Neural cell (in vitro differentiated cells): ENCODE results near the gene ELOVL3. TPM values are rescaled to one million over a fixed set of nuclear protein-coding genes. Genes with fewer than 3 reads are reported as not detected.

Experiments
- H2AFZ ChIP-seq: fragments of 200-600, 300-800 bp; sonication (generic), shearing (Covaris generic); 2 replicates; pipeline ENCODE4 v1.6.0; 2014; ENCODE audit warnings: low read depth, mild to moderate bottlenecking, antibody characterized with exemption, low read length, moderate library complexity
- H3F3A ChIP-seq: fragments of 200-600 bp; shearing (Covaris generic); 2 replicates; pipeline ENCODE4 v1.6.1; 2016; ENCODE audit warnings: mild to moderate bottlenecking, moderate library complexity, mixed read lengths, antibody characterized with exemption, low read length; ENCODE audit not compliant: insufficient read depth, poor library complexity, severe bottlenecking
- H3K27ac ChIP-seq: fragments of 200-600, 300-800 bp; sonication (generic), shearing (Covaris generic); 2 replicates; pipeline ENCODE4 v1.5.1; 2014; ENCODE audit warnings: mild to moderate bottlenecking, low read length, moderate library complexity
- H3K27me3 ChIP-seq: fragments of 300-800, 200-600 bp; sonication (generic), shearing (Covaris generic); 2 replicates; pipeline ENCODE4 v1.6.0; 2014; ENCODE audit warnings: mild to moderate bottlenecking, low read depth, low read length, moderate library complexity; ENCODE audit not compliant: insufficient read depth
- H3K36me3 ChIP-seq: fragments of 300-800, 200-600 bp; sonication (generic), shearing (Covaris generic); 2 replicates; pipeline ENCODE4 v1.5.1; 2014; ENCODE audit warnings: mild to moderate bottlenecking, antibody characterized with exemption, low read length, moderate library complexity; ENCODE audit not compliant: insufficient read depth
- H3K4me2 ChIP-seq: fragments of 300-800, 200-600 bp; sonication (generic), shearing (Covaris generic); 2 replicates; pipeline ENCODE4 v1.6.0; 2014; ENCODE audit warnings: mild to moderate bottlenecking, low read length
- H3K4me3 ChIP-seq: fragments of 300-800, 200-600 bp; sonication (generic), shearing (Covaris generic); 2 replicates; pipeline ENCODE4 v1.5.1; 2014; ENCODE audit warnings: mild to moderate bottlenecking, low read length, moderate library complexity
- H3K79me2 ChIP-seq: fragments of 200-600 bp; shearing (Covaris generic); replicated peaks from 2 replicates; pipeline ENCODE4 v1.6.0; 2014; ENCODE audit warnings: mild to moderate bottlenecking, low read length, moderate library complexity; ENCODE audit not compliant: insufficient read depth
- H3K9ac ChIP-seq: fragments of 300-800, 200-600 bp; sonication (generic), shearing (Covaris generic); 2 replicates; pipeline ENCODE4 v1.6.1; 2016; ENCODE audit warnings: mild to moderate bottlenecking, low read length, mixed read lengths
- H3K9me2 ChIP-seq: fragments of 200-600 bp; shearing (Covaris generic); 2 replicates; pipeline ENCODE4 v1.6.1; 2016; ENCODE audit warnings: mild to moderate bottlenecking, low read length, mixed read lengths; ENCODE audit not compliant: insufficient read depth
- H3K9me3 ChIP-seq: fragments of 200-600, 300-800 bp; sonication (generic), shearing (Covaris generic); 2 replicates; pipeline ENCODE4 v1.6.1; 2016; ENCODE audit warnings: mild to moderate bottlenecking, mixed run types, low read length, moderate library complexity, mixed read lengths
- H4K20me1 ChIP-seq: fragments of 200-600 bp; shearing (Covaris generic); 2 replicates; pipeline ENCODE4 v1.6.1; 2016; ENCODE audit warnings: mild to moderate bottlenecking, mixed run types; ENCODE audit not compliant: insufficient read depth
- EP300 ChIP-seq: fragments of 450-650 bp; conservative IDR thresholded peaks from 2 replicates; pipeline ENCODE4 v1.6.1; 2014; ENCODE audit warnings: antibody characterized with exemption, mild to moderate bottlenecking, moderate library complexity; ENCODE audit not compliant: poor library complexity, severe bottlenecking
- EZH2 ChIP-seq: fragments of 200-600, 300-800 bp; shearing (Covaris generic), sonication (generic); IDR thresholded peaks from 2 replicates; pipeline ENCODE4 v1.6.1; 2014; ENCODE audit warnings: antibody characterized with exemption, low read length, borderline replicate concordance, mild to moderate bottlenecking; ENCODE audit not compliant: insufficient read depth, poor library complexity, severe bottlenecking
- MXI1 ChIP-seq: fragments of 450-650 bp; conservative IDR thresholded peaks from 2 replicates; pipeline ENCODE4 v1.6.1; 2014; ENCODE audit warnings: antibody characterized with exemption, mild to moderate bottlenecking; ENCODE audit not compliant: poor library complexity, severe bottlenecking
- POLR2AphosphoS5 ChIP-seq: IDR thresholded peaks from 2 replicates; pipeline ENCODE4 v1.6.1; 2012
- RAD21 ChIP-seq: fragments of 450-650 bp; conservative IDR thresholded peaks from 2 replicates; pipeline ENCODE4 v1.6.1; 2014; ENCODE audit warnings: antibody characterized with exemption, mild to moderate bottlenecking, moderate library complexity
- SMC3 ChIP-seq: fragments of 450-650 bp; conservative IDR thresholded peaks from 2 replicates; pipeline ENCODE4 v1.6.1; 2014; ENCODE audit warnings: antibody characterized with exemption, mild to moderate bottlenecking, moderate library complexity; ENCODE audit not compliant: poor library complexity
- TAF1 ChIP-seq: IDR thresholded peaks from 2 replicates; pipeline ENCODE4 v1.6.1; 2012; ENCODE audit warnings: low read depth
- polyA plus RNA-seq: library from polyadenylated mRNA; depleted of rRNA; stranded (reverse); fragments of >200 nt; gene quantifications from 2 replicates; pipeline ENCODE4 v1.2.3, GENCODE V29; 2014
- TF ChIP-seq, protein P1 (sequence below): IDR thresholded peaks from 2 replicates; pipeline ENCODE4 v1.6.1; 2012; ENCODE audit warnings: borderline replicate concordance
- TF ChIP-seq, protein P2 (sequence below): fragments of 450-650 bp; IDR thresholded peaks from 2 replicates; pipeline ENCODE4 v1.5.1; 2014; ENCODE audit warnings: antibody characterized with exemption, mild to moderate bottlenecking, moderate library complexity; ENCODE audit not compliant: poor library complexity, severe bottlenecking

Gene ELOVL3
- polyA plus RNA-seq, 1 donor from 2014 or later: not detected

GRCh38 chr10:102222797-102223196 is 3.3 kb upstream of the ELOVL3 start:
- no peaks in the 10 kb centered on the region for H3K36me3 ChIP-seq
- no peaks in the 10 kb centered on the region for H3K9me2 ChIP-seq
- no peak overlapping the region for H3K4me2 ChIP-seq
- no peaks in the 10 kb centered on the region for H3K9me3 ChIP-seq
- H3K79me2 ChIP-seq: no peaks in the 10 kb centered on the region
- H3F3A ChIP-seq: no peaks in the 10 kb centered on the region
- no peak overlapping the region for H3K27ac ChIP-seq
- no peak overlapping the region for H3K4me3 ChIP-seq
- H2AFZ ChIP-seq: no peak overlapping the region
- H4K20me1 ChIP-seq: no peaks in the 10 kb centered on the region
- H3K27me3 ChIP-seq: peaks cover 25% of the 10 kb centered on the region
- TF ChIP-seq SMC3 (no peak), TAF1 (no peak), RAD21 (no peak), MXI1 (no peak), EZH2 (no peak), EP300 (no peak), POLR2AphosphoS5 (no peak)
- TF ChIP-seq, protein P1, sequence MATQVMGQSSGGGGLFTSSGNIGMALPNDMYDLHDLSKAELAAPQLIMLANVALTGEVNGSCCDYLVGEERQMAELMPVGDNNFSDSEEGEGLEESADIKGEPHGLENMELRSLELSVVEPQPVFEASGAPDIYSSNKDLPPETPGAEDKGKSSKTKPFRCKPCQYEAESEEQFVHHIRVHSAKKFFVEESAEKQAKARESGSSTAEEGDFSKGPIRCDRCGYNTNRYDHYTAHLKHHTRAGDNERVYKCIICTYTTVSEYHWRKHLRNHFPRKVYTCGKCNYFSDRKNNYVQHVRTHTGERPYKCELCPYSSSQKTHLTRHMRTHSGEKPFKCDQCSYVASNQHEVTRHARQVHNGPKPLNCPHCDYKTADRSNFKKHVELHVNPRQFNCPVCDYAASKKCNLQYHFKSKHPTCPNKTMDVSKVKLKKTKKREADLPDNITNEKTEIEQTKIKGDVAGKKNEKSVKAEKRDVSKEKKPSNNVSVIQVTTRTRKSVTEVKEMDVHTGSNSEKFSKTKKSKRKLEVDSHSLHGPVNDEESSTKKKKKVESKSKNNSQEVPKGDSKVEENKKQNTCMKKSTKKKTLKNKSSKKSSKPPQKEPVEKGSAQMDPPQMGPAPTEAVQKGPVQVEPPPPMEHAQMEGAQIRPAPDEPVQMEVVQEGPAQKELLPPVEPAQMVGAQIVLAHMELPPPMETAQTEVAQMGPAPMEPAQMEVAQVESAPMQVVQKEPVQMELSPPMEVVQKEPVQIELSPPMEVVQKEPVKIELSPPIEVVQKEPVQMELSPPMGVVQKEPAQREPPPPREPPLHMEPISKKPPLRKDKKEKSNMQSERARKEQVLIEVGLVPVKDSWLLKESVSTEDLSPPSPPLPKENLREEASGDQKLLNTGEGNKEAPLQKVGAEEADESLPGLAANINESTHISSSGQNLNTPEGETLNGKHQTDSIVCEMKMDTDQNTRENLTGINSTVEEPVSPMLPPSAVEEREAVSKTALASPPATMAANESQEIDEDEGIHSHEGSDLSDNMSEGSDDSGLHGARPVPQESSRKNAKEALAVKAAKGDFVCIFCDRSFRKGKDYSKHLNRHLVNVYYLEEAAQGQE: no peak
- TF ChIP-seq, protein P2, sequence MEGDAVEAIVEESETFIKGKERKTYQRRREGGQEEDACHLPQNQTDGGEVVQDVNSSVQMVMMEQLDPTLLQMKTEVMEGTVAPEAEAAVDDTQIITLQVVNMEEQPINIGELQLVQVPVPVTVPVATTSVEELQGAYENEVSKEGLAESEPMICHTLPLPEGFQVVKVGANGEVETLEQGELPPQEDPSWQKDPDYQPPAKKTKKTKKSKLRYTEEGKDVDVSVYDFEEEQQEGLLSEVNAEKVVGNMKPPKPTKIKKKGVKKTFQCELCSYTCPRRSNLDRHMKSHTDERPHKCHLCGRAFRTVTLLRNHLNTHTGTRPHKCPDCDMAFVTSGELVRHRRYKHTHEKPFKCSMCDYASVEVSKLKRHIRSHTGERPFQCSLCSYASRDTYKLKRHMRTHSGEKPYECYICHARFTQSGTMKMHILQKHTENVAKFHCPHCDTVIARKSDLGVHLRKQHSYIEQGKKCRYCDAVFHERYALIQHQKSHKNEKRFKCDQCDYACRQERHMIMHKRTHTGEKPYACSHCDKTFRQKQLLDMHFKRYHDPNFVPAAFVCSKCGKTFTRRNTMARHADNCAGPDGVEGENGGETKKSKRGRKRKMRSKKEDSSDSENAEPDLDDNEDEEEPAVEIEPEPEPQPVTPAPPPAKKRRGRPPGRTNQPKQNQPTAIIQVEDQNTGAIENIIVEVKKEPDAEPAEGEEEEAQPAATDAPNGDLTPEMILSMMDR: no peak
- no peak overlapping the region for H3K9ac ChIP-seq

GRCh38 chr10:102226542-102226870 is 407 bp downstream of the ELOVL3 start:
- Histone ChIP-seq H3K9me3 (no peaks in the 10 kb centered on the region), H3K4me2 (no peak overlapping the region), H3K27me3 (peaks cover 62% of the 10 kb centered on the region), H3F3A (no peaks in the 10 kb centered on the region), H4K20me1 (no peaks in the 10 kb centered on the region), H3K36me3 (no peaks in the 10 kb centered on the region), H3K9ac (no peak overlapping the region), H3K4me3 (peak overlapping the region; percentile 59), H3K79me2 (no peaks in the 10 kb centered on the region), H2AFZ (no peak overlapping the region), H3K27ac (no peak overlapping the region), H3K9me2 (no peaks in the 10 kb centered on the region)
- TF ChIP-seq SMC3: no peak
- no peak for TF ChIP-seq EZH2
- TF ChIP-seq, protein P1: no peak
- no peak for TF ChIP-seq EP300
- TF ChIP-seq POLR2AphosphoS5: no peak
- TF ChIP-seq, protein P2: no peak
